K562 (cell line): Measurements from ENCODE around the gene CHST15. TPM values are rescaled to one million over a fixed set of nuclear protein-coding genes. Genes with fewer than 3 reads are reported as not detected.

Experiments used
- CBX8 ChIP-seq: fragments of 200-600 bp; sonication (generic); IDR thresholded peaks from 2 replicates; pipeline ENCODE4 v1.6.1; 2012; ENCODE audit warnings: borderline replicate concordance, mixed run types, low read depth, mild to moderate bottlenecking, moderate library complexity, mixed read lengths, low read length, control low read depth, inconsistent platforms; ENCODE audit not compliant: poor library complexity, severe bottlenecking; ENCODE audit errors: extremely low read depth
- CREBBP ChIP-seq: IDR thresholded peaks from one replicate; pipeline ENCODE4 v1.6.1; 2012; ENCODE audit warnings: low read depth, mild to moderate bottlenecking, control low read depth, inconsistent platforms, low read length
- HDAC3 ChIP-seq: fragments of 450-650 bp; IDR thresholded peaks from 2 replicates; pipeline ENCODE4 v1.6.1; 2018; ENCODE audit warnings: borderline replicate concordance, mild to moderate bottlenecking, moderate library complexity; ENCODE audit not compliant: partially characterized antibody
- MGA ChIP-seq: fragments of 450-650 bp; IDR thresholded peaks from 2 replicates; pipeline ENCODE4 v1.6.1; 2016; ENCODE audit warnings: mild to moderate bottlenecking, moderate library complexity
- PTRF ChIP-seq: fragments of 450-650 bp; IDR thresholded peaks from 2 replicates; pipeline ENCODE4 v1.6.1; 2016; ENCODE audit warnings: mild to moderate bottlenecking, missing genetic modification characterization, missing compliant biosample characterization
- SMAD1 ChIP-seq: fragments of 150-350 bp; IDR thresholded peaks from 2 replicates; pipeline ENCODE4 v1.6.1; 2014; ENCODE audit warnings: low read length, low read depth; ENCODE audit not compliant: partially characterized antibody
- SREBF2 ChIP-seq: sonication (generic); formaldehyde crosslinking; IDR thresholded peaks from 2 replicates; pipeline ENCODE4 v1.4.0; 2020; ENCODE audit warnings: mild to moderate bottlenecking, missing genetic modification reagents
- ZNF436 ChIP-seq: fragments of 250-450, 450-650 bp; sonication (Bioruptor Pico); formaldehyde crosslinking; IDR thresholded peaks from 2 replicates; pipeline ENCODE4 v1.7.0; 2020; ENCODE audit warnings: mild to moderate bottlenecking
- polyA plus RNA-seq, 8 experiments: library from polyadenylated mRNA; depleted of rRNA in 4 of 8; stranded (reverse) in 5 of 8; unstranded in 3 of 8; fragments of >200 nt; fragmentation: Nextera tagmentation in 2 of 8; fragmentation: Illumina TruSeq in 1 of 8; extraction: Ambion mirVana in 2 of 8; extraction: Trizol in 1 of 8; gene quantifications; 2 replicates each; pipeline versions ENCODE4 v1.2.1 to v1.2.3, GENCODE V29; 2011 to 2014; ENCODE audit warnings: inconsistent platforms in 1 of 8, missing spikeins in 1 of 8
- total RNA-seq, 7 experiments: library from RNA; depleted of rRNA in 6 of 7; stranded (reverse); fragments of >200 nt in 6 of 7; fragmentation: Illumina TruSeq in 2 of 7; extraction: Trizol in 2 of 7; gene quantifications; 2 replicates each; pipeline versions ENCODE4 v1.2.1 to v1.2.3, GENCODE V29; 2011 to 2021; ENCODE audit warnings: low replicate concordance in 1 of 7
- TF ChIP-seq, protein P1 (sequence below), 2 experiments: IDR thresholded peaks; 2 replicates each; pipeline ENCODE4 v1.6.1; 2012; ENCODE audit warnings: improper control_type of control experiment in 2 of 2, low read depth in 2 of 2, low read length in 2 of 2, borderline replicate concordance in 1 of 2
- TF ChIP-seq, protein P2 (sequence below): fragments of 150-350 bp; conservative IDR thresholded peaks from 2 replicates; pipeline ENCODE4 v1.6.1; 2014; ENCODE audit warnings: low read length

Gene CHST15
- total and polyA plus RNA-seq, 9 of the 15 experiments (the other 6 are each of a cell fraction or from before 2014, with no cell fraction given) = 0.04 to 0.16 (median 0.08) TPM

DNA sequence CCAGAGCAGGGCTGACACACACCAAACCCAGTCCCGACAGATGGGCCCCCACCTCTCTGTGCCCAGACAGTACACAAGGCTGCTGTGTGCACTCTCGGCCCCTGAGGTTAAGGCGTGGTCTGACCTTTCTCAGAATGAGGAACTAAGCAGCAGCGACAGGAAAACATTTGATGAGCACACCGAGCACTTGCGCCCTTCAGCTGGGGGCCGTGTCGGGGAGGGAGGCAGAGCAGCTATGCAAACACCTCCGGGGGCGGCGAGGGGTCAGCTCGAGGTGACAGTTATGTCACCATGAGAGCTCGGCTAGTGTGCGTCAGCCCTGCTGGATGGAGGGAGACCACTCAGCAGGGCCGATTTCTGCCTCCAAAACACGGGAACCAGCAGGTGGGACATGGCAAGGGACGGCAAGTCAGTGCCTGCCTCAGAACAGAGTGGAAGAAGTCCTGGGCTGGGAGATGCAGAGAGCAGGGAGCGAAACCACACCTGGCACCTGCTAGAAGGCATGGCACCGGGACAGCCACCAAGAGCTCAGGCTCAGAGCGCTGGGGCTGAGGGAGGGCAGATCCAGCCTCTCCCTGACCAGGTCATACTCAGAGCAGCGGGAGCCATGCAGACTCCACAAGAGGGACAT is 57.4 kb downstream of the CHST15 start (continued):
- no peak for TF ChIP-seq CBX8
- TF ChIP-seq SMAD1 = no peak
- TF ChIP-seq, protein P1, sequence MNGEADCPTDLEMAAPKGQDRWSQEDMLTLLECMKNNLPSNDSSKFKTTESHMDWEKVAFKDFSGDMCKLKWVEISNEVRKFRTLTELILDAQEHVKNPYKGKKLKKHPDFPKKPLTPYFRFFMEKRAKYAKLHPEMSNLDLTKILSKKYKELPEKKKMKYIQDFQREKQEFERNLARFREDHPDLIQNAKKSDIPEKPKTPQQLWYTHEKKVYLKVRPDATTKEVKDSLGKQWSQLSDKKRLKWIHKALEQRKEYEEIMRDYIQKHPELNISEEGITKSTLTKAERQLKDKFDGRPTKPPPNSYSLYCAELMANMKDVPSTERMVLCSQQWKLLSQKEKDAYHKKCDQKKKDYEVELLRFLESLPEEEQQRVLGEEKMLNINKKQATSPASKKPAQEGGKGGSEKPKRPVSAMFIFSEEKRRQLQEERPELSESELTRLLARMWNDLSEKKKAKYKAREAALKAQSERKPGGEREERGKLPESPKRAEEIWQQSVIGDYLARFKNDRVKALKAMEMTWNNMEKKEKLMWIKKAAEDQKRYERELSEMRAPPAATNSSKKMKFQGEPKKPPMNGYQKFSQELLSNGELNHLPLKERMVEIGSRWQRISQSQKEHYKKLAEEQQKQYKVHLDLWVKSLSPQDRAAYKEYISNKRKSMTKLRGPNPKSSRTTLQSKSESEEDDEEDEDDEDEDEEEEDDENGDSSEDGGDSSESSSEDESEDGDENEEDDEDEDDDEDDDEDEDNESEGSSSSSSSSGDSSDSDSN (IDR thresholded peaks at IDR 0.05; ENCODE audit: borderline replicate concordance in 1 of 2, low read depth in 2 of 2, low read length in 2 of 2) = no peak
- no peak for TF ChIP-seq SREBF2 (CRISPR knock-in tag)
- no peak for TF ChIP-seq ZNF436 (CRISPR knock-in tag)
- TF ChIP-seq HDAC3 = peak; percentile 50
- no peak for TF ChIP-seq PTRF (tag)
- TF ChIP-seq, protein P2, sequence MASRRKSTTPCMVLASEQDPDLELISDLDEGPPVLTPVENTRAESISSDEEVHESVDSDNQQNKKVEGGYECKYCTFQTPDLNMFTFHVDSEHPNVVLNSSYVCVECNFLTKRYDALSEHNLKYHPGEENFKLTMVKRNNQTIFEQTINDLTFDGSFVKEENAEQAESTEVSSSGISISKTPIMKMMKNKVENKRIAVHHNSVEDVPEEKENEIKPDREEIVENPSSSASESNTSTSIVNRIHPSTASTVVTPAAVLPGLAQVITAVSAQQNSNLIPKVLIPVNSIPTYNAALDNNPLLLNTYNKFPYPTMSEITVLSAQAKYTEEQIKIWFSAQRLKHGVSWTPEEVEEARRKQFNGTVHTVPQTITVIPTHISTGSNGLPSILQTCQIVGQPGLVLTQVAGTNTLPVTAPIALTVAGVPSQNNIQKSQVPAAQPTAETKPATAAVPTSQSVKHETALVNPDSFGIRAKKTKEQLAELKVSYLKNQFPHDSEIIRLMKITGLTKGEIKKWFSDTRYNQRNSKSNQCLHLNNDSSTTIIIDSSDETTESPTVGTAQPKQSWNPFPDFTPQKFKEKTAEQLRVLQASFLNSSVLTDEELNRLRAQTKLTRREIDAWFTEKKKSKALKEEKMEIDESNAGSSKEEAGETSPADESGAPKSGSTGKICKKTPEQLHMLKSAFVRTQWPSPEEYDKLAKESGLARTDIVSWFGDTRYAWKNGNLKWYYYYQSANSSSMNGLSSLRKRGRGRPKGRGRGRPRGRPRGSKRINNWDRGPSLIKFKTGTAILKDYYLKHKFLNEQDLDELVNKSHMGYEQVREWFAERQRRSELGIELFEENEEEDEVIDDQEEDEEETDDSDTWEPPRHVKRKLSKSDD = no peak
- no peak for TF ChIP-seq CREBBP
- TF ChIP-seq MGA = no peak
